HFFc6 (cell line): ENCODE data around the gene IP6K1. TPM values are rescaled to one million over a fixed set of nuclear protein-coding genes. Genes with fewer than 3 reads are reported as not detected.
A peak's percentile ranks its signal among the peaks of the same experiment; 100 is the strongest.
"Not testable (repeated sequence)": the region's sequence is repeated elsewhere in the genome, so short reads cannot be mapped to it uniquely, and the experiment has no call there.

Experiments
- DNase-seq: peaks from one replicate; pipeline ENCODE4 v3.0.0-alpha.2; 2018
- H3K27ac Mint-ChIP-seq: 2 replicates; pipeline ENCODE4 v1.8.0; 2020; ENCODE audit warnings: mild to moderate bottlenecking, mixed read lengths
- H3K27me3 Mint-ChIP-seq: 2 replicates; pipeline ENCODE4 v1.8.0; 2021; ENCODE audit warnings: mild to moderate bottlenecking, moderate library complexity, mixed read lengths; ENCODE audit not compliant: insufficient read depth
- H3K36me3 Mint-ChIP-seq: 2 replicates; pipeline ENCODE4 v1.8.0; 2021; ENCODE audit warnings: low read depth, mixed read lengths
- H3K4me1 Mint-ChIP-seq: 2 replicates; pipeline ENCODE4 v1.8.0; 2020; ENCODE audit warnings: low read depth, mixed read lengths
- H3K4me3 Mint-ChIP-seq: 2 replicates; pipeline ENCODE4 v1.8.0; 2020; ENCODE audit warnings: mild to moderate bottlenecking, moderate library complexity, mixed read lengths
- H3K9me3 Mint-ChIP-seq: 2 replicates; pipeline ENCODE4 v1.8.0; 2020; ENCODE audit warnings: mild to moderate bottlenecking, mixed read lengths
- CTCF ChIP-seq: fragments of 200-600 bp; sonication (generic); IDR thresholded peaks from 2 replicates; pipeline ENCODE4 v1.5.0; 2021; ENCODE audit warnings: antibody characterized with exemption, mild to moderate bottlenecking
- long read RNA-seq: library from polyadenylated mRNA; unstranded; transcript quantifications from one replicate; pipeline ENCODE4 v2.0.0, GENCODE V29; 2019
- total RNA-seq, 6 experiments: library from RNA; stranded (reverse); fragmentation: NEBNext Ultra II Directional; extraction: Animal tissue kit (Norgen Biotek cat#: 25700); gene quantifications; 2 replicates in 1 of 6; 3 replicates in 5 of 6; pipeline ENCODE4 v1.2.3, GENCODE V29; 2021

Gene IP6K1
- total RNA-seq: 10 to 100 TPM; 29.8 to 43.7 (median 38.4) TPM
- long read RNA-seq, full-length matches to known transcripts: 26 of 33 reads
- long read RNA-seq, partial matches to known transcripts: 1 of 33 reads
- long read RNA-seq, other reads (novel, unspliced or antisense): 6 of 33 reads

GRCh38 chr3:49786357-49787181, at the start of gene IP6K1:
Gene IP6K1 (minus strand): TSS chr3:49786542. CDS start chr3:49748040, 38,502 bp downstream.
- peak; percentile 100 for DNase-seq
- peaks cover 2% of the 10 kb centered on the region for H3K27me3 Mint-ChIP-seq
- peaks cover 34% of the 10 kb centered on the region for H3K4me1 Mint-ChIP-seq
- H3K36me3 Mint-ChIP-seq: peaks cover 13% of the 10 kb centered on the region
- H3K27ac Mint-ChIP-seq: peak within 1 kb of the TSS; percentile 92
- H3K9me3 Mint-ChIP-seq: no peaks in the 10 kb centered on the region
- peak; percentile 32; the same call in 1 of the 2 replicates for TF ChIP-seq CTCF
- H3K4me3 Mint-ChIP-seq: peak within 1 kb of the TSS; percentile 97

GRCh38 chr3:49831341-49831740, 45.0 kb upstream of the IP6K1 start:
- no peak overlapping the region for H3K27ac Mint-ChIP-seq
- no peaks in the 10 kb centered on the region for H3K36me3 Mint-ChIP-seq
- TF ChIP-seq CTCF: no peak
- no peaks in the 10 kb centered on the region for H3K9me3 Mint-ChIP-seq
- H3K4me3 Mint-ChIP-seq: no peak overlapping the region
- no peaks in the 10 kb centered on the region for H3K4me1 Mint-ChIP-seq
- H3K27me3 Mint-ChIP-seq: peaks cover 1% of the 10 kb centered on the region
- no peak for DNase-seq

GRCh38 chr3:49826016-49826415, 39.7 kb upstream of the IP6K1 start:
- Mint-ChIP-seq H3K4me1 (no peaks in the 10 kb centered on the region), H3K27ac (no peak overlapping the region), H3K9me3 (no peaks in the 10 kb centered on the region), H3K36me3 (no peaks in the 10 kb centered on the region), H3K4me3 (no peak overlapping the region), H3K27me3 (peaks cover 2% of the 10 kb centered on the region)
- no peak for DNase-seq
- TF ChIP-seq CTCF: no peak

- H3K27ac Mint-ChIP-seq, H3K27me3 Mint-ChIP-seq, H3K4me1 Mint-ChIP-seq, H3K9me3 Mint-ChIP-seq, H3K4me3 Mint-ChIP-seq, DNase-seq, H3K36me3 Mint-ChIP-seq: not testable (repeated sequence)
Measured at GRCh38 chr3:49823131-49823530, 36.8 kb upstream of the IP6K1 start.

- DNase-seq: peak; percentile 38
- no peaks in the 10 kb centered on the region for H3K9me3 Mint-ChIP-seq
- no peak for TF ChIP-seq CTCF
- H3K27me3 Mint-ChIP-seq: no peaks in the 10 kb centered on the region; the same call in none of the 2 replicates
- H3K36me3 Mint-ChIP-seq: no peaks in the 10 kb centered on the region; the same call in 1 of the 2 replicates
- peak within 1 kb of the TSS; percentile 92 for H3K4me3 Mint-ChIP-seq
- peak within 1 kb of the TSS; percentile 88 for H3K27ac Mint-ChIP-seq
- H3K4me1 Mint-ChIP-seq: peaks cover 24% of the 10 kb centered on the region
Measured at GRCh38 chr3:49813497-49814174, 27.3 kb upstream of the IP6K1 start, which contains the start of gene UBA7. Gene UBA7 (minus strand): TSS chr3:49813953. CDS start chr3:49813787, 166 bp downstream.
